Measurements from ENCODE around the gene IL4. TPM values are rescaled to one million over a fixed set of nuclear protein-coding genes. Genes with fewer than 3 reads are reported as not detected.
A peak's percentile ranks its signal among the peaks of the same experiment; 100 is the strongest.

Gene IL4
- total RNA-seq, 1 experiment from 2014 or later: not detected

DNA sequence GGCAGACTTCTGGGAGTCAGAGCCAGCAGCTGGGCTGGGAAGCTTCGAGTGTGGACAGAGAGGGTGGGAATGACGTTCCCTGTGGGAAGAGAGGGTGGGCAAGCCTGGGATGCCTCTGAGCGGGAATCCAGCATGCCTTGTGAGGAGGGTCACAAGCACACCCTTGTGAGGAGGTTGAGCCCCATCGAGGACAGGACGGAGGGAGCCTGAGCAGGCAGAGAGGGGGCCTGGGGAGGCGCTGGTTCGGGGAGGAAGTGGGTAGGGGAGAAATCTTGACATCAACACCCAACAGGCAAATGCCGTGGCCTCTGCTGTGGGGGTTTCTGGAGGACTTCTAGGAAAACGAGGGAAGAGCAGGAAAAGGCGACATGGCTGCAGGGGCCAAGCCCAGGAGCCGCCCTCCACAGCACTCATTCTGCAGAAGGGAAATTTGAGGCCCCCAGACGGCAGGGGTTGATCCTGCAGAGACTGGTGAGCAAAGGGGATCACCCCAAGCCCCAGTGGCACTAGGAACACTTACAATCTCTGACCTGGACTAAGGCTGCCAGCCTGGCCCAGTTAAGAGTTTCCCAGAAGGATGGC lies 16.9 kb upstream of the IL4 start (continued):
- TF ChIP-seq MXD4 (CRISPR knock-in tag; IDR thresholded peaks at IDR 0.05; ENCODE audit: borderline replicate concordance) (no peak), HMGXB4 (CRISPR knock-in tag; IDR thresholded peaks at IDR 0.05) (no peak), ELF4 (CRISPR knock-in tag; IDR thresholded peaks at IDR 0.05; ENCODE audit: low read depth) (no peak), NR2C2 (CRISPR knock-in tag; IDR thresholded peaks at IDR 0.05) (no peak), SMAD3 (CRISPR knock-in tag; IDR thresholded peaks at IDR 0.05; ENCODE audit: borderline replicate concordance) (no peak), ATF3 (CRISPR knock-in tag; conservative IDR thresholded peaks at IDR 0.05) (no peak)
- TF ChIP-seq, protein P1, sequence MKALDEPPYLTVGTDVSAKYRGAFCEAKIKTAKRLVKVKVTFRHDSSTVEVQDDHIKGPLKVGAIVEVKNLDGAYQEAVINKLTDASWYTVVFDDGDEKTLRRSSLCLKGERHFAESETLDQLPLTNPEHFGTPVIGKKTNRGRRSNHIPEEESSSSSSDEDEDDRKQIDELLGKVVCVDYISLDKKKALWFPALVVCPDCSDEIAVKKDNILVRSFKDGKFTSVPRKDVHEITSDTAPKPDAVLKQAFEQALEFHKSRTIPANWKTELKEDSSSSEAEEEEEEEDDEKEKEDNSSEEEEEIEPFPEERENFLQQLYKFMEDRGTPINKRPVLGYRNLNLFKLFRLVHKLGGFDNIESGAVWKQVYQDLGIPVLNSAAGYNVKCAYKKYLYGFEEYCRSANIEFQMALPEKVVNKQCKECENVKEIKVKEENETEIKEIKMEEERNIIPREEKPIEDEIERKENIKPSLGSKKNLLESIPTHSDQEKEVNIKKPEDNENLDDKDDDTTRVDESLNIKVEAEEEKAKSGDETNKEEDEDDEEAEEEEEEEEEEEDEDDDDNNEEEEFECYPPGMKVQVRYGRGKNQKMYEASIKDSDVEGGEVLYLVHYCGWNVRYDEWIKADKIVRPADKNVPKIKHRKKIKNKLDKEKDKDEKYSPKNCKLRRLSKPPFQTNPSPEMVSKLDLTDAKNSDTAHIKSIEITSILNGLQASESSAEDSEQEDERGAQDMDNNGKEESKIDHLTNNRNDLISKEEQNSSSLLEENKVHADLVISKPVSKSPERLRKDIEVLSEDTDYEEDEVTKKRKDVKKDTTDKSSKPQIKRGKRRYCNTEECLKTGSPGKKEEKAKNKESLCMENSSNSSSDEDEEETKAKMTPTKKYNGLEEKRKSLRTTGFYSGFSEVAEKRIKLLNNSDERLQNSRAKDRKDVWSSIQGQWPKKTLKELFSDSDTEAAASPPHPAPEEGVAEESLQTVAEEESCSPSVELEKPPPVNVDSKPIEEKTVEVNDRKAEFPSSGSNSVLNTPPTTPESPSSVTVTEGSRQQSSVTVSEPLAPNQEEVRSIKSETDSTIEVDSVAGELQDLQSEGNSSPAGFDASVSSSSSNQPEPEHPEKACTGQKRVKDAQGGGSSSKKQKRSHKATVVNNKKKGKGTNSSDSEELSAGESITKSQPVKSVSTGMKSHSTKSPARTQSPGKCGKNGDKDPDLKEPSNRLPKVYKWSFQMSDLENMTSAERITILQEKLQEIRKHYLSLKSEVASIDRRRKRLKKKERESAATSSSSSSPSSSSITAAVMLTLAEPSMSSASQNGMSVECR (CRISPR knock-in tag; IDR thresholded peaks at IDR 0.05; ENCODE audit: borderline replicate concordance): no peak

DNA sequence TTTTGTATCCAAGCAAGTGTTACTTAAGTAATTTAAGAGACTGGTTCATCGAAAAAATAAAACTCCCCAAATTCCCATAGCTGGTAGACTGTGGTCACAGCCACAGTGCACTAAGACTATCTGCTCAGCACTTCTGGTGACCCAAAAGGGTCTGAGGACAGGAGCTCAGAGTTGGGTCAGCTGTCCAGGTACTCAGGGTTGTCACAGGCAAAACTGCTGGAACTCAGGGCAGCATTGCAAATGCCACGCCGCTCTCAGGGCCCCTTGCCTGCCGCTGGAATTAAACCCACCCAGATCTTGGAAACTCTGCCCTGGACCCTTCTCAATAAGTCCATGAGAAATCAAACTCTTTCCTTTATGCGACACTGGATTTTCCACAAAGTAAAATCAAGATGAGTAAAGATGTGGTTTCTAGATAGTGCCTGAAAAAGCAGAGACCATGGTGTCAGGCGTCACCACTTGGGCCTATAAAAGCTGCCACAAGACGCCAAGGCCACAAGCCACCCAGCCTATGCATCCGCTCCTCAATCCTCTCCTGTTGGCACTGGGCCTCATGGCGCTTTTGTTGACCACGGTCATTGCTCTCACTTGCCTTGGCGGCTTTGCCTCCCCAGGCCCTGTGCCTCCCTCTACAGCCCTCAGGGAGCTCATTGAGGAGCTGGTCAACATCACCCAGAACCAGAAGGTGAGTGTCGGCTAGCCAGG lies 16.0 kb upstream of the IL4 start, which contains the start of gene IL13:
Gene IL13, plus strand, starts transcription at position 498 of the 705 bp plus-strand sequence. Its CDS starts 14 bp downstream, at position 512.
- Mint-ChIP-seq H3K4me1 (peaks cover 11% of the 10 kb centered on the region), H3K27ac (no peak within 1 kb of the TSS)
- CTCF ChIA-PET: interaction anchor here (0.8 to 1.6 kb wide), 3 partner anchors 19 to 166 kb away, joined by 3 to 4 read pairs (median 3); partner anchors contain the start of gene KIF3A

More for the DNA sequence above, 16.0 kb upstream of the IL4 start, which contains the start of gene IL13:
- Mint-ChIP-seq H3K27me3 (ENCODE audit: low read depth) (peaks cover 46% of the 10 kb centered on the region), H3K36me3 (no peaks in the 10 kb centered on the region), H3K4me3 (peak within 1 kb of the TSS; percentile 33; the same call in 1 of the 2 replicates), H3K9me3 (no peaks in the 10 kb centered on the region)
- no peak for ATAC-seq
- DNase-seq (ENCODE audit: low spot score): no peak
- POLR2A ChIA-PET: no interaction called here
- TF ChIP-seq, protein P2, sequence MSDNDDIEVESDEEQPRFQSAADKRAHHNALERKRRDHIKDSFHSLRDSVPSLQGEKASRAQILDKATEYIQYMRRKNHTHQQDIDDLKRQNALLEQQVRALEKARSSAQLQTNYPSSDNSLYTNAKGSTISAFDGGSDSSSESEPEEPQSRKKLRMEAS (CRISPR knock-in tag; IDR thresholded peaks at IDR 0.05): no peak
- TF ChIP-seq, protein P3, sequence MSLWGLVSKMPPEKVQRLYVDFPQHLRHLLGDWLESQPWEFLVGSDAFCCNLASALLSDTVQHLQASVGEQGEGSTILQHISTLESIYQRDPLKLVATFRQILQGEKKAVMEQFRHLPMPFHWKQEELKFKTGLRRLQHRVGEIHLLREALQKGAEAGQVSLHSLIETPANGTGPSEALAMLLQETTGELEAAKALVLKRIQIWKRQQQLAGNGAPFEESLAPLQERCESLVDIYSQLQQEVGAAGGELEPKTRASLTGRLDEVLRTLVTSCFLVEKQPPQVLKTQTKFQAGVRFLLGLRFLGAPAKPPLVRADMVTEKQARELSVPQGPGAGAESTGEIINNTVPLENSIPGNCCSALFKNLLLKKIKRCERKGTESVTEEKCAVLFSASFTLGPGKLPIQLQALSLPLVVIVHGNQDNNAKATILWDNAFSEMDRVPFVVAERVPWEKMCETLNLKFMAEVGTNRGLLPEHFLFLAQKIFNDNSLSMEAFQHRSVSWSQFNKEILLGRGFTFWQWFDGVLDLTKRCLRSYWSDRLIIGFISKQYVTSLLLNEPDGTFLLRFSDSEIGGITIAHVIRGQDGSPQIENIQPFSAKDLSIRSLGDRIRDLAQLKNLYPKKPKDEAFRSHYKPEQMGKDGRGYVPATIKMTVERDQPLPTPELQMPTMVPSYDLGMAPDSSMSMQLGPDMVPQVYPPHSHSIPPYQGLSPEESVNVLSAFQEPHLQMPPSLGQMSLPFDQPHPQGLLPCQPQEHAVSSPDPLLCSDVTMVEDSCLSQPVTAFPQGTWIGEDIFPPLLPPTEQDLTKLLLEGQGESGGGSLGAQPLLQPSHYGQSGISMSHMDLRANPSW (CRISPR knock-in tag; conservative IDR thresholded peaks at IDR 0.05; ENCODE audit: low read depth): no peak
- no peak for TF ChIP-seq MXD4 (CRISPR knock-in tag; IDR thresholded peaks at IDR 0.05; ENCODE audit: borderline replicate concordance)
- no peak for TF ChIP-seq HMGXB4 (CRISPR knock-in tag; IDR thresholded peaks at IDR 0.05)

Data from WTC11 (cell line).